ENCODE data around the gene NR4A1.
A peak's percentile ranks its signal among the peaks of the same experiment; 100 is the strongest.

The NR4A1 gene

DNA sequence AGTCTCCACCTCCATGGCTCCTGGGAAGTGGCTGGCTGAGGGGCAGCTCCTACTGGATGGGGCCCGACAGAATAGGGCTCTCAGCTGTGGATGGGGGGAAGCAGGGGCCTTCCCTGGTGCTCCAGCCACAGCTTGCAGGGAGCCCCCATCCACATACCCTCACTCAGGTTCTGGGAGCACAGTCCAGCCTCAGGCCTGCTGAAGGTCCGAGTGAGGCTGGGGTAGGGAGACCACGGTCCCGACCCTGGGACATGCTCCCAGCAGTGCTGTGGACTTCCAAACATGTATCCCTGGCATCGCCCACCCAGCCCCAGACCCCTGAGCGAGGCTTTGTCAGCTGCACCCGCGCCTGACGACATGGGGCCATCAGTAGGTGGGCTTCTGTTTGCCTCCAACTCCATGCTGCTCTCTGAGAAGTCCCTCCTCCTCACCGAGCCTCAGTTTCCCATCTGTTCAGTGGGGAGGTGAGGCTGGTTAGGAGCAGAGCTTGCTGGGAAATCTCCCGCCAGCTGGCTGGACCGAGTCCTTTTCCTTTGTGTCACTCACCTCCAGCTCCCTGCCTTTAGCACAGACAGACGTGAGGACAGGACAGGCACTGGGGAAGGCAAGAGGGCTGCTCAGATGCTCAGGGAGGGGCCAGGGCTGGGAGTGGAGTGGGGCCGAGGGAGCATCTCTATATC, 9.4 kb downstream of the NR4A1 start:
- peak; percentile 34 to 50 for DNase-seq

DNA sequence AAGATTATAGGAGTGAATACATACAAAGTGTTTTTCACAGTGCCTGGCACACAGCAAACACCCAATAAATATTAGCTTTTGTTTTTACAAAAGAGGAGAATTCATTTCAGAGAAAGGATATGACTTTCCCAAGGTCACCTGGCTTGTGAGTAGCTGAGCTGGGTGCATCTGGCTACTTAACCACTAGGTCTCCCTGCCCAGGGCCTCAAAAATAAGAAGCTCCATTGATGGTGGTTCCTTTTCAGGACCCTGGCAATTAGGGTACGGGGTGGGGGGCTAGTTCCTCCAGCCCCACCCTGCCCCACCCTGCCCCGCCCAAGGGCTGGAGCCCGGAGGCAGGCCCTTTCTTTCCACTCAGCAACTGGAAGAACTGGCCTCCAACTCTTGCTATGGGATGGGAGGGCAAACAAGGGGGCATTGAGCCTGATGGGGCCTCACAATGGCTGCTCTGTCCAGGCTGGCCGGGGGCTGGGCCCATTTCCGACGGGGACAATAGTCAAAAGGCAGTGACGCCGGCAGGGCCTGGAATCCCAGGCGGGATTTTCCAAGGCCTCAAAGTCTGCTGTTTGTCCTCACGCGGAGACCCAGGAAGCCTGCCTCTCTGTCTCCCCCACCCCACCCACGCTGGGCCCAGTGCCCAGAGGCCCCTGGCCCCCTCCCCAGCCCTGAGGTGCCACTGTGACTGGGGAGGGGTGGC, 10.4 kb downstream of the NR4A1 start:
- no peak for DNase-seq

DNA sequence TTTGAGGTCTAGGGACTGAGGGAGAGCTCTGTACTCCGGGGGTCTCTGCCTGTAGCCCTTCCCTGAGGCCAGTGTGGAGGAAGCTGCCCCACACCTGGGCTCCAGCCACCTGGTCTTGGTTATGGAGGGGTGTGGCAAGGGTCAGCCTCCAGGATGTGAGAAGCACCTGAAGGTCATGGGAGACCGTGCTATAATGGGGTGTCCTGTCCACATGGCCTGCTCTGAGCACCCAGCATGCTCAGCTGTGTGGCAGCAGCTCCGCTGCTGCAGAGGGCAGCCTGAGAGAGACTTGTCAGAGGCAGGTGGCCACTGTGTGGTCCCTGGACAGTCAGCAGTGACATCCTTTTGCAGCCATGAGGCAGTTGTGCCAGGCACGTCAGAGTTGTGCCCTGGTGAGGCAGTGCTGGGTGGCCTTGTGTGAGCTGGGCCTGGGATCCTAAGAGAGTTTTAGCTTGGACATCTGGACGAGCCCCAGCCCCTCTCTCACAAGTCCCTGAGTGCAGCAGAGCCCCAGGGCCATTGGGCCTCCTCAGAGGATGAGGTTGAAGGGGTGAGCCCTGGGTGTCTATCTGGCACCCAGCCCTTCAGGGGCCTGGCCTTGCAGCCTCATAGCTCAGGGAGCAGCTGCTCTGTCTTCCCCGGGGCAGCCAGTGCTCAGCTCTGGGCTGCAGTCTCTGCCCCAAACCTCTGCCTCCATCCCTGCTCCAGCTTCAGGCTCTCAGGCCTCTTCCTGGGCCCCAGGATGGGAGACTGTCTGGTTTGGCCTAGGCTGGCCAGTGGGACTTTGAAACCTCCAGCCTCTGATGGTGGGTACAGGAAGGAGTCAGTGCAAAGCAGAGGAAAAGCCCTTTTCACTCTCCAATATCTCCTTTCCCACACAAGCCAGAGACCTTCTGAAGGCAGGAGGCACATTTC, 11.2 kb downstream of the NR4A1 start:
- no peak for DNase-seq

DNA sequence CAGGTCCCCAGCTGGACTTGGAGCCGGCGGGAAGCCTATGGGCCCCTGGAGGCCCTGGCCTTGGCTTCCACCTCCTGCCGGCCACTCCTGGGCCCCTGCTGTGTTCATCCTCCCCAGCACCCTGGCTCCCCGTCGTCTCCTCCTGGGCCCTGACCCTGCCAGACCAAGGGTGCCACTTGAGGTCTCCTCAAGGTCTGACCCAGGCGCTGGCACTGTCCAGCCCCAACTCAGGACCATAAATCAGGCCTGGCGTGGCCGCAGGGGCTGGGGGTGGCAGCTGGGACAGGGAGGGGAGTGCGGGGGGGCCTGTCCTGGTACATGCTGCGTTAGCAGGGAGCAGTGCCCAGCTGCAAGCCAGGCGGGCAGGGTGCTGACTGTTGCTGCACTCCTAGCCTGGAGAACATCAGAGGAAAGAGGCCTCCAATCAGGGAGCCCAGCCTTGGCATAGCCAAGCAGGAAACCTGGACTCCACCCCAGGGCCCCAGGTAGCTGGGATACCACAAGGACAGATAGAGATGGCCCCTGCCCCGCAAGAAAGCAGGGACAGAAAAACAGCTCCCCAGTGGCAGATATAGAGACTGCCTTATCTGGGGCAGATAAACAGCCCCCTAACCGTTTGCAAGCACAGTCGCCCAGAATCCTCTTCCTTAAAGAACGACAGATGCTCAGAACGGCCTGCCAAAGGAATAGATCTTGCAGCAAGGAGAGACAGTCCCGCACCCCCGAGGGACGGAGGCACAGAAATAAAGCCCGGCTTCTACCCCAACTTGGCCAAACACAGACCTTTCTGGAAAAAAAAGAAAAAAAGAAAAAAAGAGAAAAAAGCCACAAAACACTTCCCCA, 12.1 kb downstream of the NR4A1 start:
- DNase-seq, result no peak

DNA sequence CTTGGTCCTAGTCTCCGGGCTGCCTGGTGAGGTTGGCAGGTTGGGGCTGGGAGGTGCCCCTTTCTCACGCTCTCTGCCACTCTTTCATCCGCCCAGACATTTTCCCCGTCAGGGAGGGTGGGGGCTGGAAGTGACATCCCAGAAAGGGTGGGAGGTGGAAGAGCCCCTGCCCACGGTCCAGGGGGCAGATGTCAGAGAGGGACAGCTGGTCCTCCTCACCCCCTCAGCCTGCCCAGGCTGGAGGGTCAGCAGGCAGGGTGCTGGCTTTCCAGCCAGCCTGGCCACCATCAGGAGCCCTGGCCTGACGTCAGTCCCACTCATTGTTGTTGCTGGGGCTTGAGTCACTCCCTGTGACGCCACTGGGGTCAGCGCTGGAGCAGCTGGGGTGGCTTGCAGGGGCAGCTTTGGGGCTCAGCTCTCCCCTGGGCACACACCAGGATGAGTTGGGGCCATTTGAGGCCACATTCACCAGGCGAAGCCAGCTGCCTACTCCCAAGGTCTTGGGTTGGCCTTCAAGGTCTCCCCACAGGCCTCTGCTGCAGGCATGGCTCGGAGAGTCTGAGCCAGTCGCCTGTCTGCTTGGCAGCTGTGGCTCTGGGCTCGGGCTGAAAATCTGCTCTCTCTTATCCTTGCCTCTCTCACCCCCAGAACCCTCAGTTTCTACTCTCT, 12.9 kb downstream of the NR4A1 start:
- no peak for DNase-seq

GRCh38 chr12:52066346-52067080, 15.3 kb downstream of the NR4A1 start:
- DNase-seq, result no peak

GRCh38 chr12:52067081-52067374, 15.8 kb downstream of the NR4A1 start:
- DNase-seq, result no peak

GRCh38 chr12:52069327-52070184, 18.3 kb downstream of the NR4A1 start, which contains the start of gene ATG101:
Gene ATG101, plus strand, starts transcription at chr12:52069978. Its CDS starts 3,673 bp downstream, at chr12:52073651.
- DNase-seq, result peak; percentile 90 to 92

DNA sequence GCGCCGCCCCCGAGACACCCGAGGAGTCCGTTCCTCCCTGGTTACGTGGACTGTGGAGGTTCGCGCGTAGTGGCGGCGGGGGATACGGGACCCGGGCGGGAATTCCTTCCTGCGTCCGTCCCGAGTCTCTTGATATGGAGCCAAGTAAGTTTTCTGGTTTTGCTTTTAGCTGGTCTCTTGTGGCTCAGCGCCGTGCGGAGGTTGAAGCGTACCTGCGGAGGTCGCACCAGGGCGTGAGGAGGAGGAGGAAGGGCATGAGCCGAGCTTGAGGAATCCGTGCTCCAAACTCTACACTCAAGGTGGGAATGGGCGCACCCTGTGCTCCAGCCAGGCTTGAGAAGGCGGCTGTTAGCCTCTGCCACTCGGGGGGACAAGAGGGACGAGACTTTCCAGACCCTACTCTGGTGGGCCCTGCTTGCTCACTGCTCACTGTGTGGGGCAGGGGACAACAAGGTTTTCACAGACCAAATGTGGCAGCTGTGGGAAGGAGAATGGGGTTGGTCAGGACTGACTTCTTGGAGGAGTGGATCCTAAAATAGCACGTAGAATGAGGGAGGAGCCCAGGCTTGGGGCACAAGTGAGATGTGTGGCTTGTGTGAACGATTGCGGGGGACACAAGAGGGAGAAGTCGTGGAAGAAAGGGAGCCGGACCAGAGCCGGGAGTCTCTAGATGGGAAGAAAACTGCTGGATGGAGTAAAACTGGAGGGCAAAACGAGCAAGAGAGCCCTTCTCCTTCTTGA, 19.1 kb downstream of the NR4A1 start:
- no peak for DNase-seq

- DNase-seq, result no peak
These were observed 22.5 kb downstream of the NR4A1 start for GRCh38 chr12:52073531-52074381.

- no peak for DNase-seq
These were observed 23.9 kb downstream of the NR4A1 start for GRCh38 chr12:52074971-52075724.

DNA sequence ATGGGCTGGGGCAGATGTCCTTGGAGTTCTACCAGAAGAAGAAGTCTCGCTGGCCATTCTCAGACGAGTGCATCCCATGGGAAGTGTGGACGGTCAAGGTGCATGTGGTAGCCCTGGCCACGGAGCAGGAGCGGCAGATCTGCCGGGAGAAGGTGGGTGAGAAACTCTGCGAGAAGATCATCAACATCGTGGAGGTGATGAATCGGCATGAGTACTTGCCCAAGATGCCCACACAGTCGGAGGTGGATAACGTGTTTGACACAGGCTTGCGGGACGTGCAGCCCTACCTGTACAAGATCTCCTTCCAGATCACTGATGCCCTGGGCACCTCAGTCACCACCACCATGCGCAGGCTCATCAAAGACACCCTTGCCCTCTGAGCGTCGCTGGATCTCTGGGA, 25.6 kb downstream of the NR4A1 start:
- DNase-seq, result no peak

DNA sequence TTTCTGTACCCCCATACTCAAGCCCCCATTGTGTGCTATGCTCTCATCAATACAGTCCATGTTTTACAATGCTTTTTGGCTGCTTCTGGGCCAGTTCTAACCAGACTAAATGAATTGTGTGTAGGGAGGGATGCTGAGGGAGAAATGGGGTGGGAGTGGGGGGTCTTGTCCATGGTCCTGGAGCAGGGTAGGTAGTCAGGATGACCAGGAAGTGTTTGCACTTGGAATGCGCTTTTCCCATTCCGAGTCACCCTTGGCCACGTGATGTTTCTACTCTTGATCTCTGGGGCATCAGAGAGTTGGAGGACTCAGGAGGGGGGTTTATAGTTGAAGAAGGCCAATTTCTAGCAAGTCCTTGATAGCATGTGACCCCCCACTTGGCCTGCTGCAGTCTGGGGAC, 27.0 kb downstream of the NR4A1 start:
- no peak for DNase-seq

DNA sequence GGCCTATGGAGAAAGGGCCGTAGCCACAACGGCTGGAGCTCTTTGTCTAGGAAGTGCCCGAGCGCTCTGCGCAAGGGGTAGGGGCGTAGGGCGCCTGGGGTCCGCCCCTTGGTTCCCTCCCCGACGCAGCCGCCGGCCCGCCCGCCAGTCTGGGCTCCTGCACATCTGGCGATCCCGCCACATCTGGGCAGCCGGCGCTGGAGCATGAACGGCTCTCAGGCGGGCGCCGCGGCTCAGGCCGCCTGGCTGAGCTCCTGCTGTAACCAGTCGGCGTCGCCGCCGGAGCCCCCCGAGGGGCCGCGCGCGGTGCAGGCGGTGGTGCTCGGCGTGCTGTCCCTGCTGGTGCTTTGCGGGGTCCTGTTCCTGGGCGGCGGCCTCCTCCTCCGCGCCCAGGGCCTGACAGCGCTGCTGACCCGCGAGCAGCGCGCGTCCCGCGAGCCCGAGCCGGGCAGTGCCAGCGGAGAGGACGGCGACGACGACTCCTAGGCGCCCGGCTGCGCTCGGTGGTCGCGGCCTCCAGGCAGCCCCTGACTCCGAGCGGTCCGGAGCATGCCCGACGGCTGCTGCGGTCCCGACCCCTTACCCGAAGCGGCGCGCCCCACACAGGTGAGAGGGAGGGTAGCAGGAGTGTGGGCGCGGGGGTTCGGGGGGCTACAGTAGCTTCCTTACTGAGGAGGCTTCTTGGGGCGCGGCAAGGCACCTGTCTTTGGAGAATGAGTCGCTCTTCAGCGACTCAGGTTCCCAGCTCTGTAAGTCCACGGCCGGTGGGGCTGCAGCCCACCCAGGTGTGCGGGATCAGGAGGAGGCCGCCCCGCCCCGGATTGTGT, 28.5 kb downstream of the NR4A1 start, which contains the start of gene SMIM41:
TSS of gene SMIM41 (plus strand) at position 129 of the 827 bp plus-strand sequence. CDS start at position 205, 76 bp downstream.
- DNase-seq, result no peak

DNA sequence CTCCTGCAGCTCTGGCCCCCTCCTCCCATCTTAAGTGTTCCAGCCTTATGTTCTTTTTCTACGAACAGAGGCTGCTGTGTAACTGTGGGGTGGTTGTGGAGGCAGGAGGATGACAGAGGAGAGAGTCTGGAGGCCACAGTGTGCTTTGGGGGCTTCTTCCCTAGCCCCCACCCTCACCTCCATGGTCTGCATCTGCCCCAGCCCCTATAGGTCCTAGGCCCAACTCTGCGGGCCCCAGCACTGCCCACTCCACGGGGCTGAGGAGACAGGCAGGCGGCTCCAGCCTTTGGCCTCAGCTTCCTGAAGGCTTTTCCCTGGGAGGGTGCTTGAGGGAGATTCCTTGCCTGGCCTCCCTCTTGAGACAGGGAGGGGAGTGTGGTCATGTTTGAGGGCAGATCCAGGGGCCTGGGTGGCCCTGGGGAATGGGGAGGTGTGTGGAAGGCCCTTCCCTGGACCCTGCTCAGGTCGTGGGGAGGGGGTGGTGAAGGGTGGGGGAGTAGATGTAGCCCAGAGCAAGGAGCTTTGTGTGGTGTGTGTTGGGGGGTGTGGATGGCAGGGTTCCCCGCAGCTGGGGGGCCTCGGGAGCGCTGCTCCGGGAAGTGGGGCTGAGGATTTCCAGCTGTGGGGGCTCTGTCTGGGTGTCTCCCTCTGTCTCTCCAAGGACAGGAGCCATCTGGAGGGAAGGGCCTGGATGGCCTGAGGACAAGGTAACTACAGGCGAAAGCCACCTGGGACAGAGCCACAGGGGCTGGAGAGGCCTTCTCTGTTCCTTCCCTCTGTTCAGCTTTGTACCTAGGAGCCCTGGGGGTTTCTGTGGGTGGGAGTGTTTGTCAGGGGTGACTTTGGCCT, 29.4 kb downstream of the NR4A1 start:
- DNase-seq, result no peak

DNA sequence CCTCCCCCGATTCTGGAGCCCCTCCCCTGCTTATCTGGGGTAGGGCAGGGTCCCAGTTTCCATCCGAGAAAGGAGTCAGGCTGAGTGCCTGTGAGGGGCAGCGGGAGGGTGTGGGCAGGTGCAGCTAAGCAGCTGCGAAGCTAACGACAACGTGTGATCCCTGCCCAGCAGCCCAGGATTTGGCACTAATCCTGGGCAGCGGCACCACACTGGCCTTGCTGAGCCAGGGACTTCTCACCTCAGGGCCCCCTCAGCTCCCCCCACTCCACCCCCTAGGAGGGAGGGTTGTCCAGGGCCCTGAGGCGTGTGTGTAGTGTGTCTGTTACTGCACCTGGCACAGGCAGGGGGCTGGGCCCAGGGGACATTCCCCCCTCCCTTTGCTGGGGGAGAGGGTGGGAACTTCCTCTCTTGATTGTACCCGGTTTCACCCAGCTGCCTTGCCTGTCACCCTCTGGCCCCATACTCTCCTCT, 30.1 kb downstream of the NR4A1 start:
- peak in 1 of 2 donors; percentile 78 for DNase-seq

Measured in CD4-positive, alpha-beta T cell treated with Interleukin-1 beta for 1 hour (primary cell).